Measurements from ENCODE around the gene DHDDS.

The DHDDS gene

GRCh38 chr1:26449868-26450267 is 17.7 kb downstream of the DHDDS start:
- no peak for TF ChIP-seq CTCF (IDR thresholded peaks at IDR 0.05; ENCODE audit: low read depth, low read length)

GRCh38 chr1:26450908-26451307 is 18.8 kb downstream of the DHDDS start:
- no peak for TF ChIP-seq CTCF (IDR thresholded peaks at IDR 0.05; ENCODE audit: low read depth, low read length)
- no peak overlapping the region for H3K4me3 ChIP-seq (ENCODE audit: low read depth, low read length)

More at GRCh38 chr1:26449868-26450267, 17.7 kb downstream of the DHDDS start:
- no peak overlapping the region for H3K4me3 ChIP-seq (ENCODE audit: low read depth, low read length)

GRCh38 chr1:26452459-26453183 is 20.5 kb downstream of the DHDDS start:
- no peak overlapping the region for H3K4me3 ChIP-seq (ENCODE audit: low read depth, low read length)
- no peak for TF ChIP-seq CTCF (IDR thresholded peaks at IDR 0.05; ENCODE audit: low read depth, low read length)

GRCh38 chr1:26459148-26459547 is 27.0 kb downstream of the DHDDS start:
- no peak overlapping the region for H3K4me3 ChIP-seq (ENCODE audit: low read depth, low read length)
- no peak for TF ChIP-seq CTCF (IDR thresholded peaks at IDR 0.05; ENCODE audit: low read depth, low read length)

- no peak for TF ChIP-seq CTCF (IDR thresholded peaks at IDR 0.05; ENCODE audit: low read depth, low read length)
- H3K4me3 ChIP-seq (ENCODE audit: low read depth, low read length), result no peak overlapping the region
Measured at GRCh38 chr1:26459573-26460031, 27.5 kb downstream of the DHDDS start.

GRCh38 chr1:26468911-26469310 is 36.8 kb downstream of the DHDDS start:
- H3K4me3 ChIP-seq (ENCODE audit: low read depth, low read length), result no peak overlapping the region
- TF ChIP-seq CTCF (IDR thresholded peaks at IDR 0.05; ENCODE audit: low read depth, low read length), result no peak

- TF ChIP-seq CTCF (IDR thresholded peaks at IDR 0.05; ENCODE audit: low read depth, low read length), result no peak
- no peak overlapping the region for H3K4me3 ChIP-seq (ENCODE audit: low read depth, low read length)
Measured at GRCh38 chr1:26469558-26469957, 37.4 kb downstream of the DHDDS start.
